Keratinocyte (primary cell): ENCODE results near the gene ADAM12.

ENCODE experiments used
- CTCF ChIP-seq, 3 experiments: IDR thresholded peaks in 1 of 3; conservative IDR thresholded peaks in 1 of 3; optimal IDR thresholded peaks in 1 of 3; 2 replicates in 2 of 3; 3 replicates in 1 of 3; pipeline versions ENCODE3 to v1.5.1; 2011; ENCODE audit warnings: low read length in 3 of 3, mild to moderate bottlenecking in 3 of 3, moderate library complexity in 2 of 3, control low read depth in 1 of 3, inconsistent platforms in 1 of 3; ENCODE audit not compliant: insufficient read depth in 2 of 3; ENCODE audit errors: extremely low read depth in 1 of 3
- EZH2 ChIP-seq: IDR thresholded peaks from one replicate; pipeline ENCODE4 v1.6.1; 2012; ENCODE audit warnings: inconsistent platforms, mild to moderate bottlenecking, low read length, moderate library complexity

- no peak for TF ChIP-seq CTCF (optimal IDR thresholded peaks at IDR 0.05 in 1 of 3, IDR thresholded peaks at IDR 0.05 in 1 of 3, conservative IDR thresholded peaks at IDR 0.05 in 1 of 3; ENCODE audit: extremely low read depth in 1 of 3, insufficient read depth in 2 of 3, low read length in 3 of 3)
- TF ChIP-seq EZH2, result no peak
Observed at GRCh38 chr10:125992254-125992653, 396.0 kb downstream of the ADAM12 start.
